ENCODE data around the gene SKIDA1.
"Not testable (repeated sequence)": the region's sequence is repeated elsewhere in the genome, so short reads cannot be mapped to it uniquely, and the experiment has no call there.

SKIDA1 gene

DNA sequence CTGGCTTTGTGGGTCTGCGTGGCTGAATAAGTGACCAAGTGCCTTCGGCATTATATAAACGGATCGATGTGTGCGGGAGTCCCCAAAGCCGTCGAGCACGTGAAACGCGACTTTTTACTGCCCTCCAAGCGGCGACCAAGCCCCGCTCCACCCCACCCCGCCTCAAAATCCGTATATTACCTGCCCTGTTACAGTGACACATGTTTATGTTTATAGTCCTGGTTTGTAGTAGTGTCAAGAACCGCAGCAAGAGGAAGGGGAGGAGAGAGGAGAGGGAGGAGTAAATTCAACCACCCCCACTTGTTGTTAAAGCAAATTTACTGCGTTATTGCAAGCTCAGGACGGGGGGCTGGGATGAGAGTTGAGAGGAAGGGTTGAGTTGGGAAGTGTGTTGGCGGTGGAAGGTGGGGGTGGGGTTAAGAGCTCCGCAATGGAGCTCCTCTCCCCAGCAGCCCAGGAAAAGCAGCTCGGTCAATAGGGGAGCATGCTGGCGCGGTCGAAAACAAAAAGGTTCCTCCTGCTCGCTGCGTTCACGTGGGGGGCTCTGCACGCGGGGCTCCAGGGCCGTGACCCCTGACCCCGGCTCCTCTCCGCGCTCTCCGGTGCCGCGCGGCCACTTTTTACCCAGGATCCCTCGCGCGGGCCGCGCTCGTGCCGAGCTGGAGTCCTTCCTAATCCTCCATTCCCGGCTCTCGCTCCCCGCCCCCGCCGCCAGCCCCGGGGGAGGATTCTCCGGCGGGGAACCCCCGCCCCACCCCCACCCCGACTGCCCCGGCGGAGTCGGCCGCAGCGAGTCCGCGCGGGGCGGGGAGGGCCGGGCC lies at the start of gene SKIDA1:
Gene SKIDA1, minus strand, starts transcription at position 316 of the 821 bp plus-strand sequence. CDS start 7,860 bp downstream, outside the sequence.
- DNase-seq, result peak; percentile 66

DNA sequence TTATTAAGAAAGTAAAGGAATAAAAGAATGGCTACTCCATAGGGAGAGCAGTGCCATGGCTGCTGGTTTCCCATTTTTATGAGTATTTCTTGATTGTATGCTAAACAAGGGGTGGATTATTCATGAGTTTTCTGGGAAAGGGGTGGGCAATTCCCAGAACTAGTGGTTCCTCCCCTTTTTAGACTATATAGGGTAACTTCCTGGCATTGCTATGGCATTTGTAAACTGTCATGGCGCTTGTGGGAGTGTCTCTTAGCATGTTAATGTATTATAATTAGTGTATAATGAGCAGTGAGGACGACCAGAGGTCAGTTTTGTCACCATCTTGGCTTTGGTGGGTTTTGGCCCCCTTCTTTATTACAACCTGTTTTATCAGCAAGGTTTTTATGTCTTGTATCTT lies 49.0 kb upstream of the SKIDA1 start:
- not testable (repeated sequence) for DNase-seq

DNA sequence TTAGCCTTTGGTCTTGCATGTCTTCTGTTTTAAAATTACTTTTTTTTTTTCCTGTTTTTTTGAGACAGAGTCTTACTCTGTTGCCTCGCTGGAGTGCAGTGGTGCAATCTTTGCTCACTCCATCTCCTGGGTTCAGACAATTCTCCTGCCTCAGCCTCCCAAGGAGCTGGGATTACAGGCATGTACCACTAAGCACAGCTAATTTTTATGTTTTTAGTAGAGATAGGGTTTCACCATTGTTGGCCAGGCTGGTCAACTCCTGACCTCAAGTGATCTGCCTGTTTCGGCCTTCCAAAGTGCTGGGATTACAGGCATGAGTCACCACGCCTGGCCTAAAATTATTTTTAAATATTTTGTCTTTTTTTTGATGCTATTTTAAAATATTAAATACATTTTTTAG lies 47.1 kb upstream of the SKIDA1 start:
- DNase-seq, result no peak

DNA sequence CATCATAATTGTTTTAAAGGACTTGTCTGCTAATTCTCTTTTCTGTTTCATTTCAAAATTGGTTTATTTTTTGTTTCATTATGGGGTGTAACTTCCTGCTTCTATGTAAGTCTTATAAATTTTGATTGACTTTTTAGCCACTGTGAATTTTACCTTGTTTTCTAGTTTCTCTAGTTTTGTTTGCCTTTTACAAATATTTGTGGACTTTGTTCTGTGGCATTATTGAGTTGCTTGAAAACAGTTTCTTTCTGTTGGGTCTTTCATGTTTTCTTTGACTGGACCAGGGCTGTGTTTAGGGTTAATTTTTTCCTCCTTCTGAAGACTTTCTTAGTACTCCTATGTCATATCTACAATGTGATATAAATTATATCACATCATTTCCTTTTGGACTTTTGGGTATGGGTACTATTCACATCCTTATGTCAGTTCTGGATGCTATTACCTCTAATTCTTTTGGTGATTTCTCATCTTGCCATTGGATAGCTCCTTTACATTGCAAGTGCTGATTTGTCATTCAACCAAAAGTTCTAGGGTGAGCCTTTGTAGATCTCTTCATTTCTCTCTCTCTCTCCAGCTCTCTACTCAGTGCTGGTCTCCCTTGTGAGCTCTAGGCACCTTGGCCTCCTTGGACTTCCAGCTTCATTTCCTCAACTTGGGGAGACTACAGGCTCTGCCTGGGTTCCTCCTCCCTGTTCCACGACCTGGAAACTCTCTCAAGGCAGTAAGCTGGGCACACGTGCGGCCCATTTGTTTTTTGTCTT lies 45.5 kb upstream of the SKIDA1 start:
- DNase-seq, result no peak

DNA sequence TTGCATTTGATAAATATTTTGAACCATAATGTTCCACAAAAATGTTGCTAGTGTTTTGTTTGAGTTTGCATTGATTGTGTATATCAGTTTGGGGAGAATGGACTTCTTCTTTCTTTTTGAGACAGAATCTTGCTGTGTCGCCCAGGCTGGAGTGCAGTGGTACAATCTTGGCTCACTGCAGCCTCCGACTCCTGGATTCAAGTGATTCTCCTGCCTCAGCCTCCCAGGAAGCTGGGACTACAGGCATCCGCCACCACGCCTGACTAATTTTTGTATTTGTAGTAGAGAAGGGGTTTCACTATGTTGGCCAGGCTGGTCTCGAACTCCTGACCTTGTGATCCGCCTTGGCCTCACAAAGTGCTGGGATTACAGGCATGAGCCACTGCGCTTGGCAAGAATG lies 33.5 kb upstream of the SKIDA1 start:
- not testable (repeated sequence) for DNase-seq

DNA sequence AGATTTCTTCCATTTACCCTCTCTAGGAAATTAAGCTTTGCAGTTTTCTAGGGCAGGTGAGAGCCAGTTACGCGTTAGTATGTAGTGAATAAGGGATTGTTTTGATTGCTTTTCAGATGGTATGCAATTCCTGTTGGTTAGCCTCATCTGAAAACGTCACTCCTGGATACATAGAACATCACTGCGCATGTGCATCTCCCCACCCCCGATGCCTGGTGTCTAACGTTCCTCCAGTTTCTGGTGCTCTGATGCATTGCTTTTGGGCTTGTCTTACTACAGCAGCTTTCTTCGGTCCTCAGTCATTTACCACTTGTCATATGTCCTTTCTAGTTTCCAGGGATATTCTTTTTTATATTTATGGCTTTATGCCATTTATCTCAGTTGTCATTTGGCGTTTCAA lies 31.0 kb upstream of the SKIDA1 start:
- DNase-seq, result no peak

DNA sequence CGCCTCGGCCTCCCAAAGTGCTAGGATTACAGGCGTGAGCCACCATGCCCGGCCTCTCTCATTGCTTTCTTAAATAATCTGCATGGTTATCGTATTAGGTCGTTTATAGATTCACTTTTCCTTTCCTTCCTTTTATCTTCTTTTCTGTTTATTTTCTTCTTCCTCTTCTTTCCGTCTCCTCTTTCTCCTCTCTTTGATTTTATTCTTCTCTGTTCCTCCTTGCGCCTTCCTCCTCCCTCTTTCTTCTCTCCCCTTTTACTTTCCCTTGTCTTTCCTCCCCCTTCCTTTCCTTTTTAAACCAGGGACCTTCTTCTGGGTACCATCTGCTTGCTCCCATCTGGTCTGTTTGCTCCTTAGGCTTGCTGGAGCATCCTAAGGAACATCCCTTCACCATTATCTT lies 27.2 kb upstream of the SKIDA1 start:
- no peak for DNase-seq

DNA sequence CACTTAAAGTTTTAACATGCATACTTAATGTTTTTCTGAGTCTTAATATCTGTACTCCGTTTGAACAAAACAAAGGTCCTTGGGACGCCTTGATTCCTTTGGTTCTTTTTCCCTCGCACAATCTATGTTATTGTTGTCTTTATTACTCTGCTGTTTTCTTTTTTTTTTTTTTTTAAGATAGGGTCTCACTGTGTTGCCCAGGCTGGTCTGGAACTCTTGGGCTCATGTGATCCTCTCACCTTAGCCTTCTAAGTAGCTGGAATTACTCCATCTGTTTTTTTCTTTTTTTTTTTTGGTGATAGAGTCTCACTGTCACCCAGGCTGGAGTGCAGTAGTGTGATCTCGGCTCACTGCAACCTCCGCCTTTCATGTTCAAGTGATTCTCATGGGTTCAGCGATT lies 21.8 kb upstream of the SKIDA1 start:
- DNase-seq, result no peak

DNA sequence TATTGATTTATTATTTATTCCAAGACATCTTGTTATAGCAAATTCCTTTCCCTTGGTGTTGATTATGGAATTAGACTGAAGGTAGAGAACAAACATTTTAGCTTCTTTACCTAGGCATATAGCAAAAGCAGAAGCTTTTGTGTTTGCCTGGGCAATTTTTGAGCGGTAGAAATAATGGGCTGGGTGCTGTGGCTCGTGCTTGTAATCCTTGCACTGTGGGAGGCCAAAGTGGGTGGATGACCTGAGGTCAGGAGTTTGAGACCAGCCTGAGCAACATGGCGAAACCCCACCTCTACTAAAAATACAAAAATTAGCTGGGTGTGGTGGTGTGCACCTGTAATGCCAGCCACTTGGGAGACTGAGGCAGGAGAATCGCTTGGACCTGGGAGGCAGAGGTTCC lies 15.2 kb upstream of the SKIDA1 start:
- not testable (repeated sequence) for DNase-seq

DNA sequence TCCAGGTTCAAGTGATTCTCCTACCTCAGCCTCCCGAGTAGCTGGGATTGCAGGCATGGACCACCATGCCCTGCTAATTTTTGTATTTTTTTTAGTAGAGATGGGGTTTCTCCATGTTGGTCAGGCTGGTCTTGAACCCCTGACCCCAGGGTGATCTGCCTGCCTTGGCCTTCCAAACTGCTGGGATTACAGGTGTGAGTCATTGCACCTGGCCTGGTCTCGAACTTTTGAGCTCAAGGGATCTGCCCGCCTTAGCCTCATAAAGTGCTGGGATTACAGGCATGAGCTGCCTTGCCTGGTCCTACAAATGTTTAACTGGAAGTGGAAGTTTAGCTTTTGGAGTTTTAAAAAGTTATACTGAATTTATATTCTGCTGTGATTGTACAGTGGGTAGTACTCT lies 11.4 kb upstream of the SKIDA1 start:
- DNase-seq, result no peak

DNA sequence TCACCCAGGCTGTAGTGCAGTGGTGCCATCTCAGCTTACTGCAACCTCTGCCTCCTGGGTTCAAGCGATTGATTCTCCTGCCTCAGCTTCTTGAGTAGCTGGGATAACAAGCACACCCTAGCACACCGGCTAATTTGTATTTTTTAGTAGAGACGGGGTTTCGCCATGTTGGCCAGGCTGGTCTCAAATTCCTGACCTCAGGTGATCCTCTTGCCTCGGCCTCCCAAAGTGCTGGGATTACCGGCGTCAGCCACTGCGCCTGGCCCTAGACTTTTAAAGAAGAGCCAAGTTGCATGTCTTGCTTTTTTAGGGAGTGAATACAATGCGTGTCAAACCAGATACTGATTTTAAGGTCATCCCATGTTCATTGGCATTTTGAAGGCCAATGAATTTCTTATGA lies 10.5 kb upstream of the SKIDA1 start:
- DNase-seq, result not testable (repeated sequence)

DNA sequence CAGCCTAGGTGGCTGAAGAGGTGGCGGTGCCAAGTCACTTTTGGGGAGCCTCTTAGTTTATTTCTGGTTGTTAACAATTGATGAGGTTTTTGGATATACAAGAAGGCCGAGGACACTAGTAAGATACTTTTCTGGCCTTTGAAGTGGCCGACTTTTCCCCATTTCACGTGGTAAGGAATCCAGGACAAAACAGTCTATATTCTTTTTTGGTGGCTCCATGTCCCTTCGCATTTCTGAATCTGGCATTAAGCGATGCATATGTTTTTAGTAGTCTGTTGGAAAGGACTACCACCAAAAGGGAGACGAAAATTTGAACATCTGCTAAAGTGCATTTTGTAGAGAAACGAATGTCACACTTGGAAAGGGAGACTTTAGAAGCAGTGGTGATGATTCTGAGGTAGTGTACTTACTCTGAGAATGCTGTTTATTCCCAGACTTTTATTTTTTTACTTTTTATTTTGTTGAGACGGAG lies 10.0 kb upstream of the SKIDA1 start:
- no peak for DNase-seq

DNA sequence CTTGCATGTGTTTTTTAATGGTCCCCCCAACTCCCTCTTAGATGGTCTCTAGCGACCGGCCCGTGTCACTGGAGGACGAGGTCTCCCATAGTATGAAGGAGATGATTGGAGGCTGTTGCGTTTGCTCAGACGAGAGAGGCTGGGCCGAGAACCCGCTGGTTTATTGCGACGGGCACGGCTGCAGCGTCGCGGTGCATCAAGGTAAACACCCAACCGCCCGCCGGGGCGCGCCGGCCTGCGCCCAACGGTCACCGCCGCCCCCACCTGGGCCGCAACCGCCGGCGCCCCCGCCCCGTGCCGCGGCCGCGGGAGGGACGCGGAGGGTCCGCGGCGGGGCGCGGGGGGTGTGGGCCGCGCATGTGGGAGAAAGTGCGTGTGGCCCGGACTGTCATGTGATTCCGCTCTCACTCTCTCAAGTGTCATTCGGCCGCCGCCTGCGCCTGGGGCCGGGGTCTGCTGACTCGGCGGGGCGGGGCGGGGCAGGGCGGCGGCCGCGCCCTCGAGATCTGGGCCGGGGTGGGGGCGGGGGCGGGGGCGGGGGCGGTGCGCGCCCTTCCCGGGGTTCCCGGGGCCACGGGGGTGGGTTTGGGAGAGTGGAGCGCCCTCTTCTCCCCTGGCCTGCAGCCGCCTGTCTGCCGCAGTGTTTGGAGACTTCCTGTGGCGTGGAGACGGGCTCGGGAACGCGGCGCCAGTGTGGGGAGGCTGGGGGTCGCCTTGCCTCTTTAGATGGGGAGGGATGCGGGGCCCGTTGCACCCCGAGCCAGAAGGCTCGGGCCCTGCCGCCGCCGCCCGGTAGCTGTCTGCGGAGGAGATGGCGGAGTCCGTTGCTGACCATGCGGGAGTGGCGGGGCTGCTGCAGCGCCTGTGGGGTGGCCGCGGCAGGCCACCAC lies 9.4 kb upstream of the SKIDA1 start:
- peak; percentile 57 for DNase-seq

DNA sequence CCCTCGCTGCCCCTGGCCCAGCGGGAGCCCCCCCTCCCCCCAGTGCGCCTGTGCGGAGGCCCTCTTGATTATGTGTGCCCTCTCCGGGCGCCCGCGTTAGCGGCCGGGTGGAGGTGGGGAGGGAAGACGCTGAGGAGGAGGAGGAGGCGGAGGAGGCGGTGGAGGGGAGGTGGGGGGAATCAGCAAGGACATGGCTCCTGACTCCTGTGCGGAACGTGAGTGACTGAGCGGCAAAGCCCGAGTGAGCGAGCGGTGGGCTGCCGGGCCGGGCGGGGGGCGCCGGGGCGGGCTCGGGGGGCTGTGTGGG lies 8.8 kb upstream of the SKIDA1 start:
- DNase-seq, result no peak

DNA sequence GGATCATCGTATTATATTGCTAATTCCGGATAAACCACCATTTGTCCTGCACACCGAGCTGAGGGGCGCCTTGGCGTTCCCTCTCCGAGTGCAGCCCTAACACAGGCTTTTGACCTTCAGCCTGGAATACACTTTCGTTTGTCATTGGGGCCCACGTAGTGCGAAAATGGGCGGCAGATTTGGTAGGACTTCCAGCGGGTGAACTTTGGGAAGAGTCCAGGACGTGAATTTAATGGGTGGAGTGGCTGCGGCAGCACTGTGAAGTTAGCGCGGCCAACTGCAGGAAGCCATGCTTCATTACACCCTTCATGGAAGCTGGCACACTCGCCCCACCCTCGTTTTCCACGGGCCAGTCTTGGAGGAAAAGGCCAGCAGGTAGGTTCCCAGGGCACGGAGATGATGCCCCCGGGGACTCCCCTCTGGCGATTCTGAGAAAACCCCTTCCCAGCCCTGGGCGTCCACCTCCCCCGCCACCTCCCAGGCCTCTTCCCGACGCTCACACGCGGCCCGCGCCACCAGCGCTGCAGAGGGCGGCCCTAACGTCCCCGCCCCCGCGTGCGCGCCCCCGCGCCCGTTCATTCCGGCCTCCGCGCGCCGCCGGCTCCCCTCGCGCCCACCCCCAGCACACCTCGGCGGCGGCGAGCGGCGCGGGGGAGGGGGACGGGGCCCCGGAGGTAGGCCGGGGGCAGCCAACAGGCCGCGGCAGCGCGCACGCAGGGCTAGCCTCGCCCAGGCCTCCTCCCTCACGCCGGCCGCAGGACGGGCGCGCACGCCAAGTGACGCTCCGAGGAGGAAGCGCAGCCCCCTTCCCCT lies 8.2 kb upstream of the SKIDA1 start, which contains the start of gene MLLT10:
Gene MLLT10, plus strand, starts transcription at position 766 of the 813 bp plus-strand sequence. CDS start 413 bp downstream, outside the sequence.
- peak; percentile 95 for DNase-seq

DNA sequence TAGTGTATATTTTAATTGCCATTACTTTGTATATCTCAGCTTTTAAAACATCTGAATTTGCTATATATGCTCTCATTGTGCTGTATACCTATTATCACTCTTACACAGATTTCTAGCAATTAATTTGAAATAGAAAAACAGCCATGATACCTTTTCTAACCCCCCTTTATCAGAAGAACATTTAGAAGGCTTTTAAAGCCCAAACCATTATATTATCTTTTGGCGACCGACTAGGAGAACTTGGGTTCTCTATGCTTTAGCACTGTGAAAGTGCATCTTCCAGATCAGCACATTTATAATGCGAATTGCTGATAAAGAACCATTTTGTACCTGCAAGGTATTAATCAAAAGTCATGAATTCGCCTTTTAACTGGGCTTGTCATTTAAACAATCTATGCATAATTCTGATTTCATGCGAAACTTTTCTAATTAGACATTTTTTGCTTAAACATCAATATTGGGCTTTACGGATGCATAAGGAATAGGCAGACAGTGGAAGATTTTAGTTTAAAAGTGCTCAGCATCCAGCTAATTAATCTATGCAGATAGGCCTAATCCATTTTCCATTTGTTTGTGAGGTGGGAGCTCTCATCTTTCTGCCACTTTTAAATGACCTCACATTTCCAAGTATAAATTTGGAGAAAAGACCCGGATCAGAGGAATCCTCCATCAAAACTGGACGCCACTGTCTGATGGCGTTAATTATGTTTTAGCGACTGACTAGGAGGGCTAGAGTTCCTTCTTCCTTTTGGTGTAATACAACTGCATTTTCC lies 7.4 kb upstream of the SKIDA1 start:
- DNase-seq, result no peak

DNA sequence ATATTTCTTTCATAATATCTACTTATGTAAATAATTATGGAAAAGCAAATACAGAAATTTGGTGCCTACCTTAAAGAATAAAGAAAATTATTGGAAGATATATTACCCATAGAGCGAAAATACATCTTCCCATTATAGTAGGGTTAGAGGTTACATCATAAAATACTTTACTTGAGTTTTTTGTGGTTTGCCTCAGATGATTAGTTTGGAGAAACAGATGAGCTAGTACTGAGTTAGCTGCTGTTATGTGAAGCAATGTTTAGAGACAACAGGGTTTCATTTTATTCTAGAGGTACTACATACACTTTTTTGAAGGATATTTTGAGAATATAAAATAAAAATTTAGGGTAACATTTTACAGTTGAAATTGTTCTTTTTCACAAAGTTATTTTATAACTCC lies 5.7 kb upstream of the SKIDA1 start:
- DNase-seq, result no peak

DNA sequence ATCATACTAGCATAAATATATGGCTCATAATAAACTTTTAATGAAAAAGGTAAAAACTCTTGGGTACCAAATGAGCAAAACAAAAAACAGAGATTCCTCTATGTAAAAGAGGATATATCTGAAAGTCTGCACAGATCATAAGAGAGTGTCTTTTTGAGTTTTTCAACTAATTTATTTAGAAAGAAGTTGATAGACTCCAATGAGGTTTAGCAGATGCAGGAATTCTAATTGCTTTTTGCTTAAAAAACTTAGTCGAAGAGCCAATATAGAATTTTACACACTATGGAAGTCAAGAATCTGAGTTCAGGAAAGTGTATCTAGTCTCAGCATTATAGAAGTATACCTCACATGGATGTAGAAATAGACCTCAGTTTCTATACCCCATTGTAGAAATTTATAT lies 5.2 kb upstream of the SKIDA1 start:
- no peak for DNase-seq

DNA sequence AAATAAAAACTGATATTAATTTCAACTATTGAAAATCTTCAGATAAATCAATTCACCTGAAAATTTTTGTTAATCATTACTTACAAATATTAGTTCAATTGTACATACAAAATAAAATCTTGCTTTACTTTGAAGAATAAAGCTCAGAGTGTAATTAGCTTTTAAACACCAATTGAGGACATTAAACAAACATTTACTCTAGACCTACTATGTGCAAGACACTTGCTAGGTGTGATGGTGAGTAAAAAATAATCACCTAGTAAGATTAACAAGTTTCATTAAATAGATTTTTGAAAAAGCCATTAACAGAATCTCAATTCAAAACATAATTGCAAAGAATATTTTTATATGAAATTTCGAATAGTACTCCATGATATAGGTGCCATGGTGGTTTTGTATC lies 4.7 kb upstream of the SKIDA1 start:
- no peak for DNase-seq

DNA sequence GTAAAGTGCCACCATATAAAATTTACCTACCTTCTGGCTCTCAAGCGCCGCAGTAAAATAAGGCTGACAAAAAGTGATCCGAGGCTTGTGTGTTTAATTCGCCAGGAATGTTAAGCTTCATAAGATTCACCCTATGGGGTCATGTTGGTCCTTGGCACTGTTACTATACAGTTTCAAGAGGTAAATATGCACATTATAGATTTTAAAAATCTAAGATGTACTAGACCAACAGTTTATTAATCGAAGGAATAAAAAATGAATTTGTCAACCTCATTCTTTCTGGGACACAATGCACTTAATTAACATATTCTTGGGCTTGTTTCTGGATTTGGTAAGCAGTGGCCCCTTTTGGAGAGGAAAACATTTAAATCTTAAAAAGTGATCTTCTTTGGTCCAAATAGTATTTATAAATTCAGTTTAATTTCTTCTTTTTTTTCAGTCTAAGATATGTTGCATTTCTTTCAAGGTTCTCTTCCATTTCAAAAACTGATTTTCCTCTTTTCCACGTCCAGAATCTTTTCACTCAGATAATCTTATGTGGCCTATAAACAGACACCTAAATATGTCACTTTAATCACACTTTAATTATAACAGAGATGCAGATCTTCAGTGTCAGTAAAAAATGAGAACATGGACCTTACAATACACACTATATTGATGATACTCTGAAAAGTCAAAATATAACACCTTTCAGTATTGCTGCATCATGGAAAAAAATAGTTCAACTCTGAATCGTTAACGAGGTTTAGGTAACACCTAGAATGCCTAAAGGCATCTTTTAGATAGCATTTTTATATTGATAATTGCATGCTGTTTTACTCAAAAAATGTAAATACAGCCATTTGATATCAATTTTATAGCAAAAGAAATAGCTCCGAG lies 3.8 kb upstream of the SKIDA1 start:
- DNase-seq, result no peak

All from CD4-positive, alpha-beta T cell treated with Interleukin-17A for 4 hours (primary cell).